GM11168 (cell line): ENCODE data around the gene SLC36A1.

ENCODE experiments used
- in situ Hi-C: fragments of 300-500 bp; cut with MboI; formaldehyde crosslinking; loops from one replicate; pipeline ENCODE4 v1.12.0; 2022; ENCODE audit warnings: low sequenced_read_pairs; ENCODE audit not compliant: unreplicated experiment

SLC36A1 gene

GRCh38 chr5:151480384-151481293 is 33.2 kb downstream of the SLC36A1 start:
- in situ Hi-C loops = no loop called here

- in situ Hi-C loops = no loop called here
Measured at GRCh38 chr5:151483176-151483575, 35.8 kb downstream of the SLC36A1 start.

- in situ Hi-C loops = no loop called here
Measured at GRCh38 chr5:151483647-151484046, 36.2 kb downstream of the SLC36A1 start.

GRCh38 chr5:151487544-151487943 is 40.1 kb downstream of the SLC36A1 start:
- in situ Hi-C loops = no loop called here

- in situ Hi-C loops = no loop called here
Measured at GRCh38 chr5:151490627-151491026, 43.2 kb downstream of the SLC36A1 start.

GRCh38 chr5:151491062-151491461 is 43.7 kb downstream of the SLC36A1 start:
- in situ Hi-C loops = no loop called here

GRCh38 chr5:151492729-151493128 is 45.3 kb downstream of the SLC36A1 start:
- in situ Hi-C loops = no loop called here

GRCh38 chr5:151493665-151494064 is 46.3 kb downstream of the SLC36A1 start:
- in situ Hi-C loops = no loop called here

- in situ Hi-C loops = no loop called here
Measured at GRCh38 chr5:151495320-151495719, 47.9 kb downstream of the SLC36A1 start.

GRCh38 chr5:151496041-151496484 is 48.7 kb downstream of the SLC36A1 start:
- in situ Hi-C loops = no loop called here

- in situ Hi-C loops = no loop called here
Measured at GRCh38 chr5:151497391-151498002, 50.1 kb downstream of the SLC36A1 start.

- in situ Hi-C loops = no loop called here
Measured at GRCh38 chr5:151498395-151499155, 51.2 kb downstream of the SLC36A1 start.

GRCh38 chr5:151499501-151500035 is 52.2 kb downstream of the SLC36A1 start:
- in situ Hi-C loops = loop anchor here (10.0 kb wide), 1 partner anchor 55 kb away; the partner anchor contains the start of gene SLC36A1

GRCh38 chr5:151504006-151504405 is 56.6 kb downstream of the SLC36A1 start:
- in situ Hi-C loops = loop anchor here (10.0 kb wide), 1 partner anchor 59 kb away; the partner anchor contains the start of gene SLC36A1

- in situ Hi-C loops = loop anchor here (10.0 kb wide), 1 partner anchor 64 kb away; the partner anchor contains the start of gene SLC36A1
Measured at GRCh38 chr5:151508308-151508707, 60.9 kb downstream of the SLC36A1 start.

GRCh38 chr5:151509231-151509630 is 61.8 kb downstream of the SLC36A1 start:
- in situ Hi-C loops = loop anchor here (10.0 kb wide), 1 partner anchor 64 kb away; the partner anchor contains the start of gene SLC36A1

GRCh38 chr5:151509836-151510235 is 62.4 kb downstream of the SLC36A1 start:
- in situ Hi-C loops = loop anchor here (10.0 kb wide), 1 partner anchor 65 kb away; the partner anchor contains the start of gene SLC36A1

- in situ Hi-C loops = no loop called here
Measured at GRCh38 chr5:151517122-151517920, 69.9 kb downstream of the SLC36A1 start.

- in situ Hi-C loops = loop anchor here (10.0 kb wide), 1 partner anchor 125 kb away; no protein-coding TSS in a partner anchor
Measured at GRCh38 chr5:151520294-151520693, 72.9 kb downstream of the SLC36A1 start.
